Non-pigmented ciliary epithelial cell (primary cell): ENCODE results near the gene DPY19L1.
"Not testable (repeated sequence)": the region's sequence is repeated elsewhere in the genome, so short reads cannot be mapped to it uniquely, and the experiment has no call there.

ENCODE experiments used
- DNase-seq: peaks from one replicate; pipeline ENCODE4 v3.0.0-alpha.2; 2010; ENCODE audit warnings: low read depth

The DPY19L1 gene

GRCh38 chr7:34988442-34989125 is 48.7 kb downstream of the DPY19L1 start:
- not testable (repeated sequence) for DNase-seq

DNA sequence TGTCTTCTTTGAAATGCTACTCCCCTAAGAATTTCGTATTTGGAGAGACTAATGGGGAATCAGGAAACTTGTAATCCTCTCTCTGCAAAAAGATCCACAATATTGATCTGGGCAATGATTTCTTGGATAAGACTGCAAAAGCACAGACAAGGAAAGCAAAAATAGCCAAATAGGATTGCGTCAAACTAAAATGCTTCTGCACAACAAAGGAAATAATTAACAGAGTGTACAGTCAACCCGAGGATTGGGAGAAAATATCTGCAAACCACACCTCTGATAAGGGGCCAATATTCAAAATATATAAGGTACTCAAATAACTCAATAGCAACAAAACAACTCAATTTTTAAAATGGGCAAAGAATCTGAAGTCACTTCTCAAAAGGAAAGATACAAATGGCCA is 52.1 kb downstream of the DPY19L1 start:
- not testable (repeated sequence) for DNase-seq

GRCh38 chr7:34984140-34984539 is 53.1 kb downstream of the DPY19L1 start:
- not testable (repeated sequence) for DNase-seq

- DNase-seq, result no peak
These were observed 54.8 kb downstream of the DPY19L1 start for GRCh38 chr7:34982371-34983019.

GRCh38 chr7:34979124-34979523 is 58.2 kb downstream of the DPY19L1 start:
- not testable (repeated sequence) for DNase-seq

GRCh38 chr7:34973400-34973760 is 63.9 kb downstream of the DPY19L1 start:
- DNase-seq, result no peak

DNA sequence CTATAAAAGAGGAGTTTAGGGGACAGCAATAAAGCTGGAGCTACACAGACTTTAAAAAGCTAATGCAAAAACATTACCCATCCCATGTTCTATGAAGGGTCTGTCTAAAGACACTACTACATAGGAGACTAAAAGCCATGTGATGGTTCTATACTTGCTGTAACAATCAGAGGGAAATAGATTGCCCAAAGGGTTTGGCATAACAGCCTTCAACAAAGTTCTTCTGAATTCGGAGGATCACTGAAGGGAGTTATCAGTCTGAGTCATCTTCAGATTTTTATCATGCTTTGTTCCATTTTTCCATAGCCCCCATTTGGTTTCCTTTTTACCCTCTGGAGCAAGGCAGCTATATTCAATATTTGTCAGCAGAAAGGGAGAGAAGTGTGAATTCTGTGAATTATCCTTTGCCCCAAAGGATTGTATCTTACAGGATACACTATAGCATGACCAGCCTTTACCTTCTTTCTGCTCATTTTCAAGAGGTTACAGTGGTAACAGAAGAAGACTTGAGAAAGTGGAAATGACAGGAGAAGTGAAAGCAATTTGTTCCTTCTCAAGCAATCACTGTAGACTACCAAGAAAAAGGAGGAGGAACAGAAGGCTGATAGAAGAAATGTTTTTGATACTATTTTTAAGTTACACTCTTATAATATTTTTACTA is 64.4 kb downstream of the DPY19L1 start:
- not testable (repeated sequence) for DNase-seq

- DNase-seq, result not testable (repeated sequence)
These were observed 69.5 kb downstream of the DPY19L1 start for GRCh38 chr7:34967818-34968217.

- not testable (repeated sequence) for DNase-seq
These were observed 70.8 kb downstream of the DPY19L1 start for GRCh38 chr7:34966504-34966903.

DNA sequence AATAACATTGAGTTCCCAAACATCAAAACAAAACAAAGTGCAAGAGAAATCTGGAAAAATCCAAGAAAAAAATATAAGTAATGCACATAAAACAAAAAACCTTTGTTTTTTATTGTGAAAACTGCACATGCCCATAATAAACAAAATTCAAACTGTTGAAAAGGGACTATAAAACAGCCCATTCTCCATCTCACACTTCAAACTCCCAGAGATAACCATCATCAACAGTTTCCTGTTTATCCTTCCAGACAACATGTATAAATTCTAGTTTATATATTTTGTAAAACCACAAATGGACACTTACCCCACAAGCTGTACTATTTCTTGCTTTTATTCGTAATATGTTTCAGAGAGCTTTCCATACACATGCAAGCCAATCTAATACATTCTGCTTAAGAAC is 79.3 kb downstream of the DPY19L1 start:
- DNase-seq, result no peak

- no peak for DNase-seq
These were observed 84.5 kb downstream of the DPY19L1 start for GRCh38 chr7:34952822-34953221.

- DNase-seq, result no peak
These were observed 87.9 kb downstream of the DPY19L1 start for GRCh38 chr7:34949361-34949760.

DNA sequence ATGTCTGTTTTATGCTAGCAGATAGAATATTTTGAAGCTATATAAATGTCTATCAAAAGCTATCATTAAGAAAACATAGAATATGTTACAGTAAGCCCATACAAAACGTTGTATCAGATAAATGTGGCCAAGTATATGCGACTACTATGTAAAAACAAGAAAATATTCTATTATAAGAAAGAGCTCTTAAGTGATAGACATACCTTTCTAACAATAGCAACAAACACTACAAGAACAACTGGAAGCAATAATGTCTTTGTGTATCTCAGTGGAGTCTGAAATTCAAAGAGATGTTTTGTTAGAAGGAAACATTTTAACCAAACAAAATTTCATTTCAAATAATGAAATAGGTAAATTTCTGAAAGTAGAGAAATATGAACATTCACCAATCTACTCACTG is 89.9 kb downstream of the DPY19L1 start:
- not testable (repeated sequence) for DNase-seq

GRCh38 chr7:34946486-34946885 is 90.8 kb downstream of the DPY19L1 start:
- no peak for DNase-seq

DNA sequence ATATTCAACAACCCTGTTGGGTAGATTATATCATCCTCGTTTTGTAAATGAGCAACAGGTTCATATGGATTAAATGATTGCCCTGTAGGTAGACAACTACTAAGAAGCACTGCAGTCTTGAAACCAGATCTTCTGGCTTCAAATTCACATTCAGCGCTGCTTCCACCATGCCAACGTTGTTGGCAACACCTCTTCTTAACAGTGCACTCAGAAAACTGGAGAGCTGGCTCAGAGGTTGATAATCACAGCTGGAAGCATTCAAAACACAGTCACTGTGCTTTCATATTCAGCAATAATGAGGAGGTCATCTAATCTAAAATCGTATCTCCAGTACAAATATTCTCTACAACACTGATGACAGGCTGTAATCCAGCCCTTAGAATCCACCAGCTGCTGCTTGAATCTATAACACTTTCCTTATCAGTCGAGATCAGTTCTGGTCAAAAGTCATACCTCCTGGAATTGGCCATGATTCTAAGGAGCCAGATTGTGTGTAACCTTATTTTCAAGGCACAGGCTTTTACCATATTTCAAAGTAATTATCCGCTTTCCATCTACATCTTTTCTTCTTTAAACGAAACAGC is 91.3 kb downstream of the DPY19L1 start:
- DNase-seq, result not testable (repeated sequence)

- DNase-seq, result peak; percentile 83
These were observed 98.1 kb downstream of the DPY19L1 start for GRCh38 chr7:34939175-34939574.

DNA sequence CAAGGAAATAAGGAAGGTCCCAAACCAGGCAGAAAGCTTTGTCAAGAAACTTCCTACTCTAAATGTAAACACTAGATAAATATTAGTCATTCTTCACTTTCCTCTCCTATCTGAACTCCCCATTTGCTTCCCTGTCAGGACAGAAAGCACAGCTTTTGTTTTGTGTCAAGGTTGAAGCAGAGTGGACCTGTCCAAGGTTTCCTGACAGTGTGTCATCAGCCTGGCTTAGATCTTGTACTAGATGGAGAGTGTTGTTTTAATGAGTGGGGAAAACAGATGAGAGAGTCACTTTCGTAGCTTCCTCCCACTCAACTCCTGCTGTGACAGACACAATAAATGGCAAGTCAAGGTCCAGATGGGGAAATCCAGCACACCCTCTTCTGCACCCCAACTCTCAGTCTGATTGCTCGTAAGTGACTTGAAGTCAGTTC is 101.5 kb downstream of the DPY19L1 start:
- DNase-seq, result not testable (repeated sequence)

DNA sequence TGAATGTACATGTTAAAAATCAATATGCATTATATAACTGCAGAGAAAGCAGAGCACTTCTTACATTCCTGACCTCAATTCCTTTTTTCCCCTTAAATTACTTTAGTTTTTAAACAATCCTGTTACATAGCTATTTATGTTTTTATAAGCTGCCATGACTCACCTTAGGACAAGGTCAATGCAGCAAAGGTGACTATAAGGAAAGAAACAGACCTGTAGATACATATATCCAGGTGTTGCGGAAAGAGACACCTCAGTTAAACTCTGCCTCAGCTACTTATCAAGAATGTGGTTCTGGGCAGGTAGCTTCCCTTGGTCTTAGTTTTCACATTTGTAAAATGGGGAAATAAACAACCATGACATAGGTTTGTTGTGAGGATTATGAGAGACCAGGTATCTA is 105.5 kb downstream of the DPY19L1 start:
- no peak for DNase-seq

DNA sequence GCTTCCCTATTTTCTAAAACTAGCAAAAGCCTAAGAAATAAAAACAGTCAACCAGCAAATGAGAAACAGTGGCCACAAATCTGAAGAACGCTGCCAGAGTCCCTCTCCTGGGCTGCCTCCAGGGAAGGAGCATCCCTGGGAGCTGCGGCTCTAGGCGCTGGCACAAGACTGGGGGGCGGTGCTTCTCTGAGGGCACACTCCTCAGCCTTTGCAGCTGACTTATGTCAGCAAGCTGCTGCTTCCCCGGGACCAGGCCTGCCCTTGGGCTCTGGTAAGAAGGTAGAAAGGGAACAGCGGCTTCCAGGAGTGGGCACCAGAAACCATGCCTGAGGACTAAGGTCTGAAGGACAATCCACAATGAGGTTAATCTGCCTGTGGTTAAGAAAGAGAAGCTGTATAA is 107.5 kb downstream of the DPY19L1 start:
- DNase-seq, result not testable (repeated sequence)

DNA sequence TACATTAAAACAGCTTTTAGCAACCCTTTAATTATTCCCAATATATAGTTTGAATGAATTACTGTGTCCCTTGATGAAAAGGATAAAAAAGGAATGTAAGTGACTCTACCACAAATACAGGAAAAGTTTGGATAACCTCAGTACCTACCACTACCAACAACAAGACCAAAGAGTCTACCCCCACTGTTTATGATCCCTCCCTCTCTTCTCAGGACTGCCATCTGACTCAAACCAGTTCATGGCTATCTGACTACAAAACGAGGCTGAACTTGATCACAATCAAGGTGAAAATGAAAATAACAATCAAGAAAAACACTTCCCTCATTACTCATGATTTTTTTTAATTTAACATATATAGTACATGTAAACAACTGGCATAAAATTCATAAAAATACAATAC is 108.7 kb downstream of the DPY19L1 start:
- DNase-seq, result no peak

- no peak for DNase-seq
These were observed 109.2 kb downstream of the DPY19L1 start for GRCh38 chr7:34928052-34928451.

- not testable (repeated sequence) for DNase-seq
These were observed 116.8 kb downstream of the DPY19L1 start for GRCh38 chr7:34920470-34920869.

- DNase-seq, result not testable (repeated sequence)
These were observed 118.2 kb downstream of the DPY19L1 start for GRCh38 chr7:34919038-34919437.
